Measurements from ENCODE around the gene OVCH2. TPM values are rescaled to one million over a fixed set of nuclear protein-coding genes. Genes with fewer than 3 reads are reported as not detected.
A peak's percentile ranks its signal among the peaks of the same experiment; 100 is the strongest.

The OVCH2 gene
- total RNA-seq, 4 donors from 2014 or later: not detected

- Histone ChIP-seq H3K4me3 (peak within 1 kb of the TSS; percentile 34 to 60), H3K9me3 (no peaks in the 10 kb centered on the region), H3K4me1 (peaks cover 0 to 21% (median 3%) of the 10 kb centered on the region in 3 donors), H3K27ac (peak within 1 kb of the TSS in 3 of 4 donors; percentile 15 to 73 (median 67)), H3K27me3 (peaks cover 66% of the 10 kb centered on the region), H3K36me3 (no peaks in the 10 kb centered on the region)
- peak; percentile 77 for ATAC-seq
- peak; percentile 19 for TF ChIP-seq POLR2AphosphoS5 (IDR thresholded peaks at IDR 0.05)
- no peak for TF ChIP-seq POLR2A (IDR thresholded peaks at IDR 0.05)
- TF ChIP-seq EP300 (IDR thresholded peaks at IDR 0.05): no peak
- no peak for TF ChIP-seq CTCF (IDR thresholded peaks at IDR 0.05)
- WGBS, 2 donors (ENCODE audit: low coverage in 1 of 2): 27% methylated on average over 14 of the region's 40 CpGs; no CpG with 5 or more reads in 1 of the 2 donors
Observed at GRCh38 chr11:7672960-7673723, 33.1 kb downstream of the OVCH2 start, which contains the start of gene CYB5R2. CYB5R2 (minus strand) TSS chr11:7673500; CDS start chr11:7672825, 675 bp downstream.

- Histone ChIP-seq H3K27me3 (peaks cover 59% of the 10 kb centered on the region), H3K4me1 (peaks cover 0 to 21% (median 3%) of the 10 kb centered on the region in 3 donors), H3K9me3 (no peaks in the 10 kb centered on the region), H3K27ac (no peak overlapping the region), H3K36me3 (no peaks in the 10 kb centered on the region), H3K4me3 (peak overlapping the region in 1 of 2 donors; percentile 60)
- TF ChIP-seq CTCF (IDR thresholded peaks at IDR 0.05): no peak
- ATAC-seq: no peak
- 60 to 68% methylated on average over 1 to 3 of the region's 16 CpGs for WGBS, 2 donors (ENCODE audit: low coverage in 1 of 2)
Observed at GRCh38 chr11:7672276-7672959, 33.9 kb downstream of the OVCH2 start.

GRCh38 chr11:7671347-7672215, 34.7 kb downstream of the OVCH2 start:
- Histone ChIP-seq H3K9me3 (no peaks in the 10 kb centered on the region), H3K36me3 (peaks cover 0 to 4% of the 10 kb centered on the region in 2 donors), H3K27me3 (peaks cover 54% of the 10 kb centered on the region), H3K4me3 (no peak overlapping the region), H3K4me1 (peaks cover 0 to 21% (median 3%) of the 10 kb centered on the region in 3 donors), H3K27ac (no peak overlapping the region)
- WGBS, 2 donors (ENCODE audit: low coverage in 1 of 2): 77 to 90% methylated on average over 2 to 4 of the region's 10 CpGs
- ATAC-seq: no peak
- TF ChIP-seq POLR2AphosphoS5 (IDR thresholded peaks at IDR 0.05): no peak
- no peak for TF ChIP-seq EP300 (IDR thresholded peaks at IDR 0.05)
- TF ChIP-seq CTCF (IDR thresholded peaks at IDR 0.05): no peak
- TF ChIP-seq POLR2A (IDR thresholded peaks at IDR 0.05): no peak

GRCh38 chr11:7670641-7671040, 35.6 kb downstream of the OVCH2 start:
- H3K27ac ChIP-seq: no peak overlapping the region
- no peak overlapping the region for H3K4me3 ChIP-seq
- ATAC-seq: no peak
- WGBS, 2 donors (ENCODE audit: low coverage in 1 of 2): 54 to 55% methylated on average over 3 to 4 of the region's 4 CpGs
- peaks cover 0 to 21% (median 3%) of the 10 kb centered on the region in 3 donors for H3K4me1 ChIP-seq
- no peaks in the 10 kb centered on the region for H3K9me3 ChIP-seq
- peaks cover 49% of the 10 kb centered on the region for H3K27me3 ChIP-seq
- no peak for TF ChIP-seq POLR2AphosphoS5 (IDR thresholded peaks at IDR 0.05)
- no peak for TF ChIP-seq POLR2A (IDR thresholded peaks at IDR 0.05)
- TF ChIP-seq EP300 (IDR thresholded peaks at IDR 0.05): no peak
- no peak for TF ChIP-seq CTCF (IDR thresholded peaks at IDR 0.05)
- H3K36me3 ChIP-seq: peaks cover 0 to 7% of the 10 kb centered on the region in 2 donors

Data from gastroesophageal sphincter (tissue), 4 donors.